ENCODE results near the gene DCLRE1C.

DNA sequence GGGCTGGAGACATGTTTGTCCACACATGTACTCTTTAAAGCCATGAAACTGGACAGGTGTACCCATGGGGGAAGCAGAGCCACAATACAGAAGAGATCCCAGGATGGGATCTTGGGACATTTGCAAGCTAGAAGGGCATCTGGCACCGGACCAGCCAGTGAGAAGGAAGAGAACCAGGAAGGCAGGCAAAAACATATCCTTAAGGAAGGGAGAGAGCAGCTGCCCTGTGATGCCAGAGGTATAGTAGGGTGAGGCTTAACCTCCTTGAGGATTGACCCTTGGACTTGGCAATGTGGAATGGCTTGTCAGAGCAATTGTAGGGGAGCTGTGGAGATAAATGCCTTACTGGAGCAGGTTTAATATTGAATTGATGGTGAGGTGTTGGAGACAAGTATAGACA lies 93.1 kb downstream of the DCLRE1C start:
- TF ChIP-seq TARDBP (IDR thresholded peaks at IDR 0.05) (no peak), FOXM1 (IDR thresholded peaks at IDR 0.05; ENCODE audit: borderline replicate concordance) (no peak), SP1 (IDR thresholded peaks at IDR 0.05) (no peak), NFRKB (IDR thresholded peaks at IDR 0.05) (no peak)

Data from HEK293T (cell line).